HG03060 (cell line): Measurements from ENCODE around the gene FSTL5.
"Not testable (repeated sequence)": the region's sequence is repeated elsewhere in the genome, so short reads cannot be mapped to it uniquely, and the experiment has no call there.

Experiments used
- ATAC-seq: cut with Tn5 transposase; IDR thresholded peaks from one replicate; pipeline ENCODE4 v1.9.1; 2021; ENCODE audit warnings: low read depth, moderate number of reproducible peaks; ENCODE audit not compliant: unreplicated experiment

Gene FSTL5

GRCh38 chr4:161758412-161758811 lies 405.4 kb downstream of the FSTL5 start:
- ATAC-seq, result not testable (repeated sequence)

- ATAC-seq, result no peak
These were observed 434.9 kb downstream of the FSTL5 start for GRCh38 chr4:161728929-161729328.

GRCh38 chr4:161721947-161722346 lies 441.9 kb downstream of the FSTL5 start:
- no peak for ATAC-seq

- no peak for ATAC-seq
These were observed 446.7 kb downstream of the FSTL5 start for GRCh38 chr4:161717084-161717483.

GRCh38 chr4:161714931-161715330 lies 448.9 kb downstream of the FSTL5 start:
- no peak for ATAC-seq

GRCh38 chr4:161714022-161714751 lies 449.6 kb downstream of the FSTL5 start:
- no peak for ATAC-seq

- no peak for ATAC-seq
These were observed 459.1 kb downstream of the FSTL5 start for GRCh38 chr4:161704653-161705052.

- no peak for ATAC-seq
These were observed 459.8 kb downstream of the FSTL5 start for GRCh38 chr4:161704040-161704439.

GRCh38 chr4:161702287-161702686 lies 461.5 kb downstream of the FSTL5 start:
- ATAC-seq, result no peak

GRCh38 chr4:161696944-161697343 lies 466.9 kb downstream of the FSTL5 start:
- ATAC-seq, result no peak

GRCh38 chr4:161680146-161680545 lies 483.7 kb downstream of the FSTL5 start:
- ATAC-seq, result no peak

- ATAC-seq, result no peak
These were observed 499.1 kb downstream of the FSTL5 start for GRCh38 chr4:161664740-161665139.

GRCh38 chr4:161663844-161664243 lies 500.0 kb downstream of the FSTL5 start:
- ATAC-seq, result no peak

GRCh38 chr4:161658676-161659075 lies 505.1 kb downstream of the FSTL5 start:
- no peak for ATAC-seq

- no peak for ATAC-seq
These were observed 506.2 kb downstream of the FSTL5 start for GRCh38 chr4:161657616-161658015.

GRCh38 chr4:161656594-161656993 lies 507.2 kb downstream of the FSTL5 start:
- no peak for ATAC-seq

GRCh38 chr4:161655148-161655547 lies 508.7 kb downstream of the FSTL5 start:
- ATAC-seq, result no peak

- ATAC-seq, result no peak
These were observed 510.1 kb downstream of the FSTL5 start for GRCh38 chr4:161653697-161654096.

GRCh38 chr4:161651586-161651985 lies 512.2 kb downstream of the FSTL5 start:
- ATAC-seq, result no peak

- ATAC-seq, result no peak
These were observed 513.0 kb downstream of the FSTL5 start for GRCh38 chr4:161650812-161651211.

- ATAC-seq, result no peak
These were observed 516.0 kb downstream of the FSTL5 start for GRCh38 chr4:161647757-161648156.

- ATAC-seq, result no peak
These were observed 521.1 kb downstream of the FSTL5 start for GRCh38 chr4:161642708-161643107.
